ENCODE measurements around the gene CADM2. TPM values are rescaled to one million over a fixed set of nuclear protein-coding genes. Genes with fewer than 3 reads are reported as not detected.

CADM2 gene
- total and polyA plus RNA-seq, 3 donors from 2014 or later, result 1.3 to 4.0 (median 2.7) TPM

- intact Hi-C loops (cut with DNase I; ENCODE audit: low total_unique reads), result no loop called here
- Histone ChIP-seq H3K36me3 (ENCODE audit: low read depth, missing control alignments) (no peaks in the 10 kb centered on the region), H3K4me3 (no peak overlapping the region), H3K27ac (no peak overlapping the region), H3K27me3 (no peaks in the 10 kb centered on the region), H3K9me3 (no peaks in the 10 kb centered on the region), H3K4me1 (no peaks in the 10 kb centered on the region)
- TF ChIP-seq POLR2A (IDR thresholded peaks at IDR 0.05) (no peak), CTCF (IDR thresholded peaks at IDR 0.05) (no peak)
- 98 to 100% methylated on average over 1 of the region's 1 CpG for WGBS, 2 donors
- DNase-seq, result no peak
These were observed 293.0 kb downstream of the CADM2 start for GRCh38 chr3:85251766-85252165.

- no peak for TF ChIP-seq POLR2A (IDR thresholded peaks at IDR 0.05)
- no peak for TF ChIP-seq CTCF (IDR thresholded peaks at IDR 0.05)
- WGBS, 2 donors, result 30 to 58% methylated on average over 1 of the region's 1 CpG
These were observed 293.9 kb downstream of the CADM2 start for GRCh38 chr3:85252686-85253085.

GRCh38 chr3:85254738-85255137 lies 295.9 kb downstream of the CADM2 start:
- Histone ChIP-seq H3K27ac (no peak overlapping the region), H3K4me3 (no peak overlapping the region), H3K36me3 (ENCODE audit: low read depth, missing control alignments) (no peaks in the 10 kb centered on the region), H3K27me3 (no peaks in the 10 kb centered on the region), H3K9me3 (no peaks in the 10 kb centered on the region), H3K4me1 (no peaks in the 10 kb centered on the region)
- intact Hi-C loops (cut with DNase I; ENCODE audit: low total_unique reads), result no loop called here
- no peak for DNase-seq
- 82 to 91% methylated on average over 3 of the region's 3 CpGs for WGBS, 2 donors
- TF ChIP-seq POLR2A (IDR thresholded peaks at IDR 0.05), result no peak
- no peak for TF ChIP-seq CTCF (IDR thresholded peaks at IDR 0.05)

More at GRCh38 chr3:85252686-85253085, 293.9 kb downstream of the CADM2 start:
- no peaks in the 10 kb centered on the region for H3K9me3 ChIP-seq
- no peaks in the 10 kb centered on the region for H3K27me3 ChIP-seq
- H3K27ac ChIP-seq, result no peak overlapping the region
- H3K4me3 ChIP-seq, result no peak overlapping the region
- no peak for DNase-seq
- intact Hi-C loops (cut with DNase I; ENCODE audit: low total_unique reads), result no loop called here
- no peaks in the 10 kb centered on the region for H3K36me3 ChIP-seq (ENCODE audit: low read depth, missing control alignments)
- no peaks in the 10 kb centered on the region for H3K4me1 ChIP-seq

GRCh38 chr3:85255949-85256348 lies 297.2 kb downstream of the CADM2 start:
- intact Hi-C loops (cut with DNase I; ENCODE audit: low total_unique reads), result no loop called here
- no peak for DNase-seq
- TF ChIP-seq POLR2A (IDR thresholded peaks at IDR 0.05), result no peak
- TF ChIP-seq CTCF (IDR thresholded peaks at IDR 0.05), result no peak
- no peaks in the 10 kb centered on the region for H3K36me3 ChIP-seq (ENCODE audit: low read depth, missing control alignments)
- no peak overlapping the region for H3K27ac ChIP-seq
- no peaks in the 10 kb centered on the region for H3K4me1 ChIP-seq
- H3K9me3 ChIP-seq, result no peaks in the 10 kb centered on the region
- no peaks in the 10 kb centered on the region for H3K27me3 ChIP-seq
- H3K4me3 ChIP-seq, result no peak overlapping the region
- 61 to 63% methylated on average over 4 of the region's 4 CpGs for WGBS, 2 donors

- Histone ChIP-seq H3K36me3 (ENCODE audit: low read depth, missing control alignments) (no peaks in the 10 kb centered on the region), H3K9me3 (no peaks in the 10 kb centered on the region), H3K4me1 (no peaks in the 10 kb centered on the region), H3K4me3 (no peak overlapping the region), H3K27me3 (no peaks in the 10 kb centered on the region), H3K27ac (no peak overlapping the region)
- intact Hi-C loops (cut with DNase I; ENCODE audit: low total_unique reads), result no loop called here
- 92 to 93% methylated on average over 5 of the region's 5 CpGs for WGBS, 2 donors
- no peak for DNase-seq
- TF ChIP-seq POLR2A (IDR thresholded peaks at IDR 0.05), result no peak
- no peak for TF ChIP-seq CTCF (IDR thresholded peaks at IDR 0.05)
These were observed 299.5 kb downstream of the CADM2 start for GRCh38 chr3:85258326-85258725.
